HG02798 (cell line): ENCODE results near the gene DOHH.

Experiments used
- ATAC-seq: cut with Tn5 transposase; IDR thresholded peaks from one replicate; pipeline ENCODE4 v1.9.1; 2021; ENCODE audit warnings: mild to moderate bottlenecking; ENCODE audit not compliant: unreplicated experiment, poor library complexity

DOHH gene

GRCh38 chr19:3480383-3481091 is 19.9 kb downstream of the DOHH start, which contains the start of gene SMIM24:
SMIM24 (minus strand) TSS chr19:3480525; CDS start chr19:3480463, 62 bp downstream.
- ATAC-seq: no peak

- no peak for ATAC-seq
These were observed 20.6 kb downstream of the DOHH start for GRCh38 chr19:3479834-3480215.

DNA sequence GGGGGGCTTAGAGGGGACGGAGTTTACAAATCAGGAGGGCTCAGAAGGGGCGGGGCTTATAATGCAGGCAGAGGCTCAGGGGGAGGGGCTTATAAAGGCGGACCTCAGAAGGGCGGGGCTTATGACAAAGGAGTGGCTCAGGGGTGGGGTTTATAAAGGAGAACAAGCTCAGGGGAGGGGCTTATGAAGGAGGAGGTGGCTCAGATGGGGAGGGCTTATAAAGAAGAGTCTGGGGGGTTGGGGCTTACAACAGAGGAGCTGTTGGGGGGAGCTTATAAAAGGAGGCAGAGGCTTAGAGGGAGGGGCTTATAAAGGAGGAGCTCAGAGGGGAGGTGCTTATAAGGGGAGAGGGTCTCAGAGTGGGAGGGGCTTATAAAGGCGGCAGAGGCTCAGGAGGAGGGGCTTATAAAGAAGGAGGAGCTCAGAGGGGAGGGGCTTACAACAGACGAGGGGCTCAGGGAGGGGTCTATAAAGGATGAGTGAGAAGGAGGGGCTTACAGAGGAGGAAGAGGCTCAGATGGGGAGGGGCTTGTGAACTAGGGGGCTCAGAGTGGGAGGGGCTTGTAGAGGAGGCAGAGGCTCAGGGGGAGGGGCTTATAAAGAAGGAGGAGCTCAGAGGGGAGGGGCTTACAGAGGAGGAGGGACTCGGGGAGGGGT is 21.2 kb downstream of the DOHH start:
- no peak for ATAC-seq

- no peak for ATAC-seq
These were observed 21.9 kb downstream of the DOHH start for GRCh38 chr19:3478409-3479176.

- ATAC-seq: no peak
These were observed 22.5 kb downstream of the DOHH start for GRCh38 chr19:3477951-3478350.

GRCh38 chr19:3477506-3477905 is 23.0 kb downstream of the DOHH start:
- ATAC-seq: no peak

GRCh38 chr19:3476830-3477229 is 23.6 kb downstream of the DOHH start:
- no peak for ATAC-seq

GRCh38 chr19:3475449-3475848 is 25.0 kb downstream of the DOHH start:
- ATAC-seq: no peak

- no peak for ATAC-seq
These were observed 25.9 kb downstream of the DOHH start for GRCh38 chr19:3474614-3475013.

- no peak for ATAC-seq
These were observed 26.5 kb downstream of the DOHH start for GRCh38 chr19:3474010-3474409.

DNA sequence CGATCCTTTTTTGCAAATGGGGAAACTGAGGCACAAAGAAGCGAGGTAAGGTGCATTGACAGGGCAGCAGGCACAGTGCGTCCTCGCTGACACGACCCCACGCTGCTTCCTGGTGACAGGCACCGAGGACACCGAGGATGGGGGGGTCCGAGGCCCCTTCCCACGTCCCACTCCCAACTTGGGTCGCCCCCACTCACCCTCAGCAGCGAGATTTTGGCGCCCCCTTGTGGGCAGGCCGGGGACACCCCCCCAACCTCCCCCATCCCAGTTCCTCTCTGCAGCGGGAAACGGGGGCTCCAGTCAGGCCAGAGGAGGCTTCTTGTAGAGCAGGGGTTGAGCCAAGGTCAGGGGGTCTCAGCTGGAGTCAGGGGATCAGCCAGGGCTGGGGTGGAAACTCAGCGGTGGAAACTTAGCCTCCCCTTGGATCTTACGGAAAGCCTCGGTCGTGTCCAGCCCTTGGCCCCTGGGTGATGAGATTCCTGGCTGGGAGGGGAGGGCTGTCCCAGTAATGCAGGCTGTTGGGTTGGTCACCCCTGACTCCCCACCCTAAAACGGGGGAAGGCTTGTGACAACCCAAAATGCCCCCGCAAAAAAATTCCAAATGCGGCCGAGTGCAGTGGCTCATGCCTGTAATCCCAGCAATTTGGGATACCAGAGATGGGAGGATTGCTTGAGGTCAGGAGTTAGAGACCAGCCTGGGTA is 28.4 kb downstream of the DOHH start:
- ATAC-seq: no peak

- ATAC-seq: no peak
These were observed 29.9 kb downstream of the DOHH start for GRCh38 chr19:3470500-3471128.

DNA sequence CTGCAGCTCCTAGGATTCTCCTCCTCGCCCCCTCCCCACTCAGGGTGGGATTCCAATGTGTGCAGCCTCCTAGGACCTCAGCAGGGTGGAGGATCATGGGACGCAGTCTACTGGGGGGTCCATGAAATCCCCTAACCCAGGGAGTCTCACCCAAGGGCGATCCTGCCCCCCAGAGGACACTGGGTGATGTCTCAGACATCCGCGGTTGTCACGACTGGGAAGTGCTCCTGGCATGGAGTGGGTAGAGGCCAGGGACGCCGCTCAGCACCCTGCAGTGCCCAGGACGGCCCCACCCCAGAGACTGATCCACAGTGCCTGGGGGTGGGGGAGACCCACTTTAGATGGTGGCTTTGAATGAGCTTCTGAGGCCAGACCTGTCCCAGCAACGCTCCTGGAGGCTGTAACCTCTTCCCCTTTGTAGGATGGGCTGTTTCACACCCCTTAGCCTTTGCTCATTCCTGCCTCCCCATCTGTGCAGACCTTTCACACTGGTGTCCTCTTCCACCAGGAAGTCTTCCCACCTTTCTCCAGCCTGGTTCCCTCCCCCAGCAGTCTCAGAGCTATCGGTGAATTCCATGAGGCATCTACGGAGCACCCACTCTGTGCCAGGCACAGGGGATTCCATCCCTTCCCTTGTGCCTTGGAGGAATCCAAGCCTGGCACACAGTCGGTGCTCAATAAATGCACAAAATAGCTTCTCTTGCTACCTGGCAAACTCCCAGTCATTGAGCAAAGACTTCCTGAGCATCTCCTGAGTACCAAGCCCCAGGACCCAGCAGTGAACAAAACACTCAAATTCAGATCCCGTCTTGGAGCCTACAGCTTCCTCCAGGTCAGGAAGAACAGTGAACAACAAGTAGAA is 30.6 kb downstream of the DOHH start:
- no peak for ATAC-seq

DNA sequence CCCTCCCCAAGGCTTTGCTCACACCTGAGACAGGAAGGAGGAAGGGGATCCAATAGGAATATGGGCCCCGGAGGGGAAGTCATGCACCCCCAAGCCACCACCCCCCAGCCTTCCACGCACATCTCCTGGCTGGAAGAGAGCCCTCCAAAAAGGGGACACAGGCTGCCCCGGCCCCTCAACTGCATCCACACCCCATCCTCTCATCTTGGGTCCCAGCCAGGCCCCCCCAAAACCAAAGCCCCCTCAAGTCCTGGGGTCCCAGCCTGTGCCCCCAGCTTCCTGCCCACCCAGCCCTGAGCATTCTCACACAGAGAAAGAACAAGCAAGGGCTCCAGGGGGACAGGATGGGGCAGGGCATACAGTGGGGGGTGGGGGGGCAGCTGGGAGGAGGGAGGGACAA is 32.3 kb downstream of the DOHH start:
- no peak for ATAC-seq

DNA sequence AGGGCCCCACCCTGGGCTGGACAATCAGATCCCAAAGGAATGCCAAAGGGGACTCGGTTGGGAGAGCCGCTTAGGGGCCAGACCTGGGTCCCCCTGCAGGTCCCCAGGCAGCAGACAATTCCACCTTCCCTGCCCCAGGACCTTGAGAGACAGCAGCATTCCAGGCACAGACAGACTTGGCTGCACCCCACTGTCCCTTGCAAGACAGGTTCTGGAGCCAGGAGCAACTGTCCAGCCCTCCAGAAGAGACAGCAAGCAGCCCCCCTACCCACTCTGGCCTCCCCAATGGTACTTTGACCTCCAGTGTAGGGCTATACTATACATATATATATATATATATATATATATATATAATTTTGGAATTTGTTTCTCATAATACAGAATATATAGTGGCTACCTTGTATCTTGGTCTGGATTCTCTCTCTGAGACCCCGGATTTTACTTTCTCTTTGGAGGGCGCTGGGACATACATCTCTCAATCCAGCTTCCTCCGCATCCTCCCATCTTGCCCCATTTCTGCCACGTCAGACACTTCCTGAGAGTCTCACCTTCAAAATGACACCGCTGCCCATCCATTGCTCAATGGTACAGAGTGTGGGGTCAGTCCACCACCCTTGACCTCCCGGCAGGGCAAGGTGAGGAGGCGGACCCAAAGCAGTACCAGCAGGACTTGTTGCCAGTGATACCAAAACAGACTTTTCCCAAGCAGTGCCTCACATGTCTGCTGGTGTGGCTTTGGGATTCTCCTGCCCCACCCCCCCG is 32.9 kb downstream of the DOHH start:
- ATAC-seq: no peak

DNA sequence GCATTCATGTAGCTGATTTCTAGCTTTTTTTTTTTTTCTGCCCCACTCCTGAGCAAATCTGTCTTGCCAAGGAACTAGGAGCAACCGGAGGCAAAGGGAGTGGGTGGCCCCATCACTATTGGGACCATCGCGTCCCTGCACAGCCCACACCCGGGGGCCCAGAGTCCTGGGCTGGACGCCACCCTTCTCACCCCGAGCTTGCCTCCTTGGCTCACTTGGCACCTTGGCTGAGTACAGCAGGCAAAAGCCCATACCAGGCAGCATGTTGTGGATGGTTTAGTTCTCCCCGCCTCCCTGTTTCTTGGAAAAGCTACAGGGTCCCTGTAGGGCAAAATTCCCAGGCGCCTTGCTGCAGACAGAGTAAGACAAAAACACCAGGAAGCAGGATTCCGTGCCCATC is 33.8 kb downstream of the DOHH start:
- ATAC-seq: no peak

DNA sequence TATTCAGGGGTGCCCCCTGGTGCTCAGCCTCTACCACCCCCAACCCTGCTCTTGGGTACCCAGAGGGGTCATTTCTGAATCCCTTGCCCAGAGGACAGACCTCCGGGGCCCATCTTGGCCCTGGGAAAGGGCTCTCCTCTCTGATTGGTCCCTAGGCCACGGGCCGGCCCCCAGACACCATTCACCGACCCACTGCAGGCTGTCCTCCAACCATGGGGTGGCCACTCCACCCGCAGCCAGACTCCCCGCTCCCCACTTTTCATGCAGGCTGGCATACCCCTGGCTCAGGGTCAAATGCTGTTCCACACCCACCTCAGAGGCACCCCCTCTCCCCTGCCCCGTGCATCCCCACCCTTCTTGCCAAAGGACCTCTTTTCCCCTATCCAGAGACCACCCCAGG is 34.9 kb downstream of the DOHH start:
- ATAC-seq: no peak

DNA sequence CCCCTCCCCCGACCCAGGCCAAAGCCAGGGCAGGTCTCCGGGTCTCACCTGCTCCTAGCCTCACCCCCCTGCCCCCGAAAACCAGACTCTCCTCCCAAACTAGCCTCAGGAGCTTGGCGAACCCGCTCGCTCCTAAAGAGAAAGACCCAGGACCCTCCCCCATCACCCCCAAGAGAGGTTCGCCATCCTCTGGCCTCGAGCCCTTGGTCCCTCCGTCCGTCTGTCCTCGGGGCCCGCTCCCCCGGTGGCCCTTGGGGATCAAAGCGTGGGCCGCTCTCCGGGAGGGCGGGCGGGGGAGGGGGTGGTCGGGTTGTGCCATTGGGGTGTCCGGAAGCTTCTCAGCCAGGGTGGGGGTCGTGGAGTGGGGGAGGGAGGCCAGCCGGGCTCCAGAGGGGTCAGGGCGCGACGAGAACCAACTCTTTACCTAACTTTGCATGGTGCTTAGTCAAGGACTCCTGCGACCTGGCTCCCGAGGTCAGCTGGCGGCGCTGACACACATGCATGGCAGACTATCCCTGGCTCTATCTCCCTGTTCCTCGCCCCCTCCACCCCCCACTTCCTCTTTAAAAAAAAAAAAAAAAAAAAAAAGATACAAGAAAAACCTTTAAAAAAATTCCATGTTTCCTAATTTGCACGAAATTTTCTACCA is 35.8 kb downstream of the DOHH start:
- ATAC-seq: no peak
